ENCODE measurements around the gene USP7.

USP7 gene

DNA sequence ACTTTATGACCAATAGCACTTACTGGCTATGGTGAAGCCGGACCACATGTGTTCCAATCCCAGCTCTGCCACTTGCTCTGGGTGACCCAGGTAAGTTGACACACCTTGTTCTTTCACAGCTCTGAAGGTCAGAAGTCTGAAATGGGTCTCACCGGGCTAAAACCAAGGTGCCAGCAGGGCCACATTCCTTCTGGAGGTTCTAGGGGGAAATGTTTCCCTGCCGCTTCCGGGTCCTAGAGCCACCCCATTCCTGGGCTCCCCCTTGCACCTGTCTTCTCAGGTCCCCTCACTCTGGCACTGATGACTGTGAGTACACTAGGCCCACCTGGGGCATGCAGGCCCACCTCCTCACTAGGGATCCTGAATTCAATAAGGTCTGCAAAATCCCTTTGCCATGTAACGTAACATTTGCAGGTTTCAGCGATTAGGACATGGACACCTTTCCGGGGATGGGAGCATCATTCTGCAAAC, 11.4 kb downstream of the USP7 start:
- DNase-seq (ENCODE audit: low read depth in 3 of 3), result no peak

DNA sequence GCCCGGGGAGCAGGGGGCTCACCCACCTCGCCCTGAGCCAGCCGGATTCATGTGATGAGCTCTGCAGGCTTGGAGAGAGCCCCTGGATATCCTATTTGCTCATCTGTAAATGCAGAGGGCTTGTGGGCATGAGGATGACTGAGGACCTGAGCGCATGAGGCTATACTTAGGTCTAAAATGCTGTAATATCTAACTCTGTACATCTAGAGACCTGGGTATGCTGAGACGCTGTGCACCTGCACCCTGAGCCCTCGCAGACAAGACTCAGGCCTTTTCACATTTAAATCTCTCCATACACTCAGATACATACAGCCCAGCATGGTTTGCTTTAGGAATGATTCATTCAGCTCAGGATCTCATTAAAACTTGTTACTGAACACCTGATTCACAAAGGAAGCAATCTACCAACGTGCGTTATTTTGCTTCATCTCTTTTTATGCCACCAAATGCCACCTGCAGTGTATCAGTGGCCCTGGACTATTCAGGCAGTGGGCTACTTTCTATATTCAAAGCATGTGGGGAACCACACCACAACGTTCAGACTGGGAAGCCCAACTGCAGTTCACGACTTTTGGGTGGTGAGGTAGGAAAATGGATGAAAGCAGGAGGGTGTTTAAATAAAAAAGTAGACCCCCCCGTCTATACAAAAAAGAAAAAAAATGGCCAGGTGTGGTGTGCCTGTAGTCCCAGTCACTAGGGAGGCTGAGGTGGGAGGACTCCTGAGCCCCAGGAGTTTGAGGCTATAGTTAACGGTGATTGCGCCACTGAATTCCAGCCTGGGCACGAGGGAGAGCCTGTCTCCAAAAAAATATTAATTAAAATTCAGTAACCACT, 12.0 kb downstream of the USP7 start:
- DNase-seq (ENCODE audit: low read depth in 3 of 3), result no peak

DNA sequence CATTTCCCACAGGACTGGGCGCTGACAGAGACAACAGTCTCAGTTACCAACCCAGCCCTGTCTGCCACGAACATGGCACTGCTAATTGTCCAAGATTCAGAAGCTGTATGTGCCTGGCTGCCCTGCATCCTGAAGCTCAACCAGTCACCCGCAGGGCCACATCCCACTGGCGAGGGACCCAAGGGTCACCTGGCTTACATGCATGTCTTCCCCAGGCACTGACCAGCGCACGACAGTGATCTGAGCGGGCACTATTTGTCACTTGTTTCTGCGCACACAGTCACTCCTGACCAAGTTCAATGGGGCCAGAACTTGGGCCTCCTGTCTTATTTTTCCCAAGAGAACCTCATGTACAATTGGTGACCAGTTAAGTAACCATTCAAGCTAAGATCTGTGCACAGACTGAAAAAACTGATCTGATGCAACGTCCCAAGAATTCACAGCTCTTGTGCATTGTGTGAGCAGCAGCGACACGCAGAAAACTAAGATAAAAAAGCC, 13.1 kb downstream of the USP7 start:
- no peak for DNase-seq (ENCODE audit: low read depth in 3 of 3)

DNA sequence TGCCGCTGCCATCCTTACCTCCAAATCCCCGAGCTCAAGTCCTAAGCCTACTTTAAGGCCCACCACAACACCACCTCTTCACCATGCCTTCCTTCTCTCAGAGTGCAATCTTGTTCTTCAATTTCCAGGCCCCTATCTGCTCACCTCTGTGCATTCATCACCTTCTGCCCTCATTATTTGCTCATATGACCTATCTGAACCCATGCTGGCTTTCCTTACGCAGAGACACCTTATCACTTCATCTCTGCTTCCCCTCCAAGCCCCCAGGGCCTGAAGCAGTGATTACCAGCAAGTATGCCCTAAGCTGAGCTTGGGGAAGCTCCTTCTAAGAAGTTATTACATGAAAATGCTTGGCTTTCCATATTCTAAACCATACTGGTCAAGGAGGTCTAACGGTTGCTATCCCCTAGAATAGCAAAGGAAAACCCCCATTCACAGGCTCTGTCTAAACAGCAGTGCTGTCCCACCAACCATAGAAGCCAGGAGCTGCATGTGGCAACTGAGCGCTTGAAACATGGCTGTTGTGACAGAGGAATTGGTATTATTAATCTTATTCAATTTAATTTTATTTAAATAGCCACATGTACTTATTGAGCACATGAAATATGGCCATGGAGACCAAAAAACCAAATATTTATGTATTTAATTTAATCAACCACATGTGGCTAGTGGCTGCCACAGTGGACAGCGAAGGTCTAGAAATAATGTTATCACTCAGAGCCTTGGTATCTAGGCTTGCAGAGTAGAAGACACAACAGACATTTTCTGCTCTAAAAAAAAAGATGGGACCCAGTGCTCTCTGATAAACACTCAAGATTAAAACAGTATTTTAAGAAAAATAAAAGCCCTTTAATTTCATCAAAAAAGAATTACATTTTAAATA, 13.9 kb downstream of the USP7 start:
- DNase-seq (ENCODE audit: low read depth in 3 of 3), result no peak

DNA sequence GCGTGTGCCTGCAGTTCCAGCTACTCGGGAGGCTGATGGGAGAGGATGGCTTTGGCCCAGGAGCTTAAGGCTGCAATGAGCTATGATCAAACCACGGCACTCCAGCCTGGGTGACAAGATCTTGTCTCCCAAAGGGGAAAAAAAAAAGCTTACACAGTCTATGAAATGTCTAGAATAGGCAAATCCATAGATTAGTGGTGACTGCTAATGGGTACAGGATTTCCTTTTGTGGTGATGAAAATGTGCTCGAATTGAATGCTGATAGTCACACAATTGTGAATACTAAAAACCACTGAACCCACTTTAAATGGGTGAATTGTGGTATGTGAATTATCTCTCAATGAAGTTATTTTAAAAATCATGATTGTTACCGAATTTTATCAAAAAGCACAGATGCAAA, 14.9 kb downstream of the USP7 start:
- no peak for DNase-seq (ENCODE audit: low read depth in 3 of 3)

DNA sequence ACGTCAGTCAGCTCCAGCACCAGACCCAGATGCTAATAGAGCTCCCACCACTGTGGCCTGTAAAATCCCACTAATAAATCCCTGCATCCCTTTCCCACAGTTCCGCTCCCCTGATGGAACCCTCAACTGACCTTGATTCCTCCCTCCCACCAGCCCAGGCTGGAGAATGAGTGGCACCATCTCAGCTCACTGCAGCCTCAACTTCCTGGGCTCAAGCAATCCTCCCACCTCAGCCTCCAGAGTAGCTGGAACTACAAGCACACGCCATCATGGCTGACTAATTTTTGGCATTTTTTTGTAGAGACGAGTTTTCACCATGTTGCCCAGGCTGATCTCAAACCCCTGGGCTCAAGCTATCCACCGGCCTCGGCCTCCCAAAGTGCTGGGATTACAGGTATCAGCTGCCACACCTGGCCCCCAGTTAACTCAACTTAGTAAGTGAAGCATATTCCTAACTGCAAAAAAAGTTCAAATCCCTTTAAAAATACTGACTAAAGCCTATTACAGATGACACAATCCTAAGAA, 15.6 kb downstream of the USP7 start:
- DNase-seq (ENCODE audit: low read depth in 3 of 3), result no peak

DNA sequence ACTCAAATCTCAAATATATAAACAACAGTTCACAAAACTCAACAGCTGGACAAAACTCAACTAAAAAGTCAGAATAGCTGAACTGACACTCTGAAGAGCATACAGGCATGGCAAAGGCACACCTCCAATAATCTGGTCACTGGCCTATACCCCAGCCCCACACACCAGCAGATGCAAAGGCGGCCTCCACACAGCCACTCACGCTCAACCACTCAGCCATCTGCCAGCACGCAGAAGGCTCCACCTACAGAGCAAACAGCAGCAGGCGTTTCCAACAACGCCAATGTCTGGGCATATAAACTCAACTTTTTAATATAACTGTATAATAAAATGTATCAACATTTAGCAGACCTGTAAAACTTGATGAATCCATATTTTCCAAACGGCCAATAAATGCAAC, 17.2 kb downstream of the USP7 start:
- DNase-seq (ENCODE audit: low read depth in 3 of 3), result no peak

DNA sequence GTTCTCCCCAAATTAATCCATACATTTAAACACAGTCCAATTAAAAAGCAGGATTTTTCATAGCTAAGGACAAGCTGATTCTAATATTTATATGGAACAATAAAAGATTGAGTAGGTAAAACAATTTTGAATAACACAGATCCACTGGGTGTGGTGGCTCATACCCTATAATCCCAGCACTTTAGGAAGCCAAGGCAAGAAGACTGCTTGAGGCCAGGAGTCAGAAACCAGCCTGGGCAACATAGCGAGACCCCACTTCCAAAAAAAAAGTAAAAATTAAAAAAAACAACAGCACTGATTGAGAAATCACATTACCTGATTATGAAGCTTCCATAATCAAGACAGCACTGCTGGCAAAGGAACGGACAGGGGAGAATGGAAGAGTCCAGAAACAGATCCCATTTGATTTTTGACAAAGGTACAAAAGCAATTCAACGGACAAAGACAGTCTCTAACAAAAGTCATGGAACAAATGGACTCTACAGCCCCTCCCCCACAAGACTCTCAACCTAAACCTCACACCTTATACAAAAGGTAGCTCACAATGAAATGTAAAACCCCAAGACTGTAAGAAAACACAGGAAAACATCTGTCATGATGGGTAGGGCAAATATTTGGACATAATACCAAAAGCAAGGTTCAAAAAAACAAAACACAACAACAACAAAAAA, 17.9 kb downstream of the USP7 start:
- no peak for DNase-seq (ENCODE audit: low read depth in 3 of 3)

DNA sequence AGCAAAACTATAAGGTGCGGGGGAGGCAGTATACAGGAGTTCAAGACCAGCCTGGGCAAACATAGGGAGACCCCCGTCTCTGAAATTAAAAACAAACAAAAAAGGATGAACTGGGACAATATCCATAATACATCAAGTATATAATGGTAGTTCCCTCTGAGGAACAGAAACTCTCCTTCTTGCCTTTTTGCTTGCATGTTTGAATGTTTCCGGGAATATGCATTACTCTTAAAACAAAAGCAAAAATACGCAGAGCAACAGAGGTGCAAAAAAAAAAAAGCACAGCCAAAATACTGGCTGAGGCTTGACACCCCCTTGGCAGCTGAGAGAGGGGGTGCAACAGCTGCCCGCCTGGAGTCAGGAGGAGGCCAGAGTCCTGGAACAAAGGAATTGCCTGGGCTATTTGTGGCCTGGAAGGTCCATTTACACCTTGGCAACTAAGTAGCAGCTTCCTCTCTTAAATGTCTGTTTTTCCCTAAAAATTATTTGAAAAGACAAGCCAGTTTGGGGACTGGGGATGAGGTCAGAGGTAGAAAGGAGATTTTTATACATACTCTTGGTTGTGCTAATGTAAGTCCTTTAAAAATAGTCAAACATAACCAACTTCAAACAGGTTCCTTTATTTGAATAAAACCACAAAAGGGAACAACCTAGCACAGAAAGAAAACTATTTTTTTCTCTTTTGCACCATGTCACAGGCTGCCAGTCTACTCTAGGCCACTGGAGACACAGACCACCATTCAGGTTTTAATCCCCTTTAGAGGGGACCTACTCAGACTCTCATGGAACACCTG, 19.5 kb downstream of the USP7 start:
- no peak for DNase-seq (ENCODE audit: low read depth in 3 of 3)

DNA sequence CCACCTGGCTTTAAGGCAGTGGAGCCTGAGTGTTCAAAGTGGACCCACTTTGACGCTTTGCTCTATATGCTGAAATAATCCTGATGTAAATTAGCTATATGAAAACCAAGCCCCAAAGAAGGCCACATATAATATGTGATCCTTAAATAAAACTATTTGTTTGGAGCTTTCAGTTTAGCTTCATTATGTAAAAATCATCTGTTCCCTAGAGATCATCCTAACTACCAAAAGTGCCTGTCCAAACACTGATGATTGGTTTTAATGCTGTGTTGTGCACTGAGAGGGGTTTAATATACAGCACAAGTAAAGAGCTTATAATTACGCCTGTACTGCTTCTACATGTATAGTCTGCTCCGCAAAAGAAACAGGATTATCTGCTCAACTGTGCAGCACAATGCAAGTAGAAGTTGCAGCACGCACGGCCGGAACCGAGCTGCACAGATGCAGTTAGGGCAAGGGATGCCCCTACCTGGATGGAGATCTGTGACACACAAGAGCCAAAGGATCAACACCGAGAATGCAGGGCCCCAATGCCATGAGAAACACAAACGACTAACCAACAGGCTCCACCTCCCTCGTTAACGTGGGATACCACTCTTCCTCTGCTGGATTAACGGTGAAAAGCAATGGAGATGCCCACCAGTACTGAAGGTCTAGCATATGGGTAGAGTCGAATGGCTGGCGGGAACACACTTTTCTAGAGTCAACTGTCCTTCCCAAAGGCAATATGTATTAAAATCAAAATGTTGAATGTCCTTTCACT, 20.5 kb downstream of the USP7 start:
- DNase-seq (ENCODE audit: low read depth in 3 of 3), result no peak

DNA sequence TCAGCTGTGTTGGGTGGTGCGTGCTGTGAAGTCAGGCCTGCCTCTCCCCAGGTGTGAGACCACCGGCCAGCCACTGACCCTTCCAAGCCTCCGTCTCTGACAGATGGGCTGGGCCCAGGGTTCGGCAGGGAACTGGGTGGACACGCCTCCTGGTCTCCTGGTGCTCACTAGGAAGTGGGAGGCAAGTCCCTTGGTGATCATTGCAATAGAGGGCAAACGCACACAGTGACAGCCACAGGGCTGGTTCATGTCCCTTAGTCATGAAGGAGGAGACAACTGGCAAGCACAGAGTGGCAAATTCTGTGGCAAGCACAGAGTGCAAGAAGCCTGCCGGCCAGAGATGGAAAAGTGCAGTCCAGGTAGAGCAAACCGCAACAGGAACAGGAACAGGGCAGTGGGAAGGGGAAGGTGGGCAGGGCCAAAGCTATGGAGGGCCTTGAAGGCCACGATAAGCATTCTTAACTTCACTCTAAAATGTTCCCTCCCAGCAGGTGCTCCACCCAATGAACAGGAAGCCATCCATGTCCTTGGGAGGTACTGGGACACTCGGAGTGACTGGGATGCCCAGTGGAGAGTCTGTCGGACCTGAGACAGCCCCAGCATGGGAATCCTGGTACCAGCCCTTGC, 21.9 kb downstream of the USP7 start:
- no peak for DNase-seq (ENCODE audit: low read depth in 3 of 3)

DNA sequence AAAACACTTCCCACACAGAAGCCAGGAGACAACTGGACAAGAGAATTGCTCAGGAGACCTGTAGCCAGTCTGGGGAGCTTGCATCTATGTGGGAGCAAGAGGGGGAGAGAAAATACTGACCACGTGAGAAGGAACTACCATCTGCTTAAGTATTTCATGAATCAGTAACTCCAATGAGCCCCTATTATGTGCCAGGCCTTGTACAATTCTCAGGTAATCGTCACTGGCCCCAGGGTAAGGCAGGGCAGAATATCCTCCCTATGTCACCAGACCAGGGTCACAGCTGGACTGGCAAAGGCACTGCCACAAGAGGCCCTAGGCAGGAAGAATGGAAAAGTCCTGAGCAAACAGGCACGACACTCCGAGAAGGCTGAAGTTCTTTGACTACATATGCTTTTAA, 25.9 kb downstream of the USP7 start:
- DNase-seq (ENCODE audit: low read depth in 3 of 3), result no peak

DNA sequence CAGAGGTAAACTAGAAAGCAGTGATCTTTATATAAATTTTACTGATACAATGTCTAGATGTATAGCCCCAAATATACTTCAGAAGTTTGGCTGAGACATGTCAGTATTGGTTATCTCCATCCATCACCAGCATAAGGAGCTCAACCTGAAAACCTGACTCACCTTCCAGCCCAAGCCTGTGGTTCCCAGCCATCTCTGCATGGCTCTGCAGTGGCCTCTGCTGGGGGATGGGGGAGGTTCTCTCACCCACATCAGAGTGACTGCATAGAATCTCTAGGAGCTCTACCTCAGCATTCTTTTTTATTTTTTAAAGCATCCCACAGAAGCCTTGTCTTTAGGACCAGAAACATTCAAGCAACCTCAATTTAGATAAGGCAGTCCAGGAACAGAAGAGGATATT, 27.3 kb downstream of the USP7 start:
- DNase-seq (ENCODE audit: low read depth in 3 of 3), result peak; percentile 68 to 81 (median 75)

DNA sequence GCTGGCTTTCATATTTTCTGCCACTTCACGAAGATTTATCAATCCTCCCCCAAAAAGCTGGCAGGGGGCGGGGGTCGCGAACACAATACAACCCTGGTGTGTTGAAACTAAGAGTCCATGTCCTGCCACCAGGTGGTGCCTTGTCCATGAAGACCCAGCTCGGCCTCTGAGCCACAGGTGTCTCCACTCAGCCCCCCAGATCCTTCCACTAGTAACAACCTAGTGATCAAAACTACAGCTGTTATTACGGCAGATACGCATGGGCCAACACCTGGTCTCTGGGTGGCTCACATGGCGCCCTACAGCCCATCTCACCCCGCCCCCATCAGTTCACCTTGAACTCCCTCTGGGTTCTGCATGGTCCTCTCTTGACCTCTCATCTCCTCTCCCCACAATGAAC, 27.7 kb downstream of the USP7 start:
- no peak for DNase-seq (ENCODE audit: low read depth in 3 of 3)

DNA sequence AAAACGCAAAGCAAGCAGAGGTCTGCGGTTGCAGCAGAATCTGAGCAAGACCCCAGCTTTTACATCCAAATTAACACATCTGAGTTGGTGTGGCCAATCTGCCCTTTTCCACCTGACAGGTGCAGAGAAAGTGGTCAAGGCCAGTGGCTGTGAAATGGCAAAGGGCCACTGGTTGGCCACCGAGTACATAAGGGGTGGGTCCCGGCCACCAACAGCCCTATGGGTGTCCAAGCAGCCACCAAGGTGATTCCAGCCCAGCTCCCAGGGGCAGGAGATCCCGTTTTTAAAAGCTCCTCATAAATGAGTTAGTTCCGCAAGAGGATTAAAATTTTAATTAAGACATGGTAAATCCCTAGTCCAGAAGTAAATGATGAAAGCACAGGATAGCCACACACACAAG, 29.1 kb downstream of the USP7 start:
- DNase-seq (ENCODE audit: low read depth in 3 of 3), result no peak

DNA sequence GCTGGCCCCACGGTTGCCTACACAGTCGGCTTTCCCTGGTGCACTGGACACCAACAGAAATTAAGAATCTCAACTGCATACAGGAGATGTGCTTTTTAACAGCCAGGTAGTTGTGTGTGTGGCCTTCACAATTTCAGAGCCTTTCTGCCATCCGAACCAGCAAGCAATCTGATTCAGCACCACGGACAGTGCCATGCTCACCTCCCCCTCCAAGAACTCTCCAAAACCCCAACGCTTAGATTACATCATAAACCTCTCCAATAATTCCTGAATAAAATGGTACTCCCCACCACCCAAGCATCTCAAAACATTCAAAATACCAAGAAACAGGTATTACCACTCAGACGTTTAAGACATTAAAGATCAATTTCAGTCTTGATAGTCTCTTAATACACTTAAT, 31.8 kb downstream of the USP7 start:
- DNase-seq (ENCODE audit: low read depth in 3 of 3), result peak in 1 of 3 donors; percentile 18

DNA sequence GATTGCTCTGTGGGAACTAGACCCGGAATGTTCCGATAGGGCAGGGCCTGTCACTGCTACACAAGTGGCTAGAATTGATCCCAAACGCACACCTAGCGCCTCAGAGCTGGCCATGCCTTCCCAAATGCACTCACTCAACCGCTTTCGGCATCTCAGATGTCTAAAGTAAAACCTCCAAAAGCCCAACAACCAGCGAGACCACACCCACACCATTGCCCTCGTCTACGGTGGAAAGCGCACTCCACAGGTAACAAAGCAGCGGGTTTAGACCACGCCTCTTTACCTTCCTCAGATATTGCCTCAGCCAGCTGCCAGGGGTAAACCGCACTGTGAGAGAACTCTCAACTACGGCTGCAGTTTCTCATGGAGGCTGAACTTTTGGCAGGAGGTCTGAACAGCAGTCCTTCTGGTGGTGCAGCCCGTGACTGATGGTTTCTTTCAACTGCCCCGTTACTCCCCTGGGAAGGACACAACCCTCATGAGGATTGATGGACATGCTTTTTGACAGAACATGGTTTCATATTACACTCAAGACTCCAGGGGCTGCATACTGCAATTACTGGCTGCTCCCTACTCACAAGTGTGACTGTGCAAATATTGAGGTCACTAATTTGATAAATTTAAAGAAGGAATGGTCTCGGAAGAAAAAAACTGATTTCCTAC, 34.5 kb downstream of the USP7 start:
- no peak for DNase-seq (ENCODE audit: low read depth in 3 of 3)

DNA sequence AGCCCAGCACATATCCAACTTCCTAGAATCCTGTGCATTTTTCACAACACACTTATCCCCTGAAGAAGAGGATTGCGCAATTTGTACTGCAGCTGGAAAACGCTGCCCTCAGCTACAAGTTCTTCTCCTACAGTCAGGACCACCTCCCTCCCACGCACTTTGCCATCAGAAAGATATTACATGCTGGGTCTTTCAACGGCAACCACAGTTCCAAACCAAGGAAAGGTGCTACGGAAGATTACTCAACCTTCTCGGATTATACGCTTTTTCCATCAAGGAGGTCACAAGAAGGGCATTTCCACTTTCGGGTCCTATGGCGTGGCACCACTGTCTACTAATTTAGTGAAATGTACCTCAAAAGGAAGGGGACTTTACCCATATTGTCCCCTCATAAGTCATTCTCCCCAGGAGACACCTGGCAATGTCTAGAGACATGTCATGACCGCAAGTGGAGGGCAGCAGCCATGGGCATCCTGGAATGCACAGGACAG, 35.2 kb downstream of the USP7 start:
- peak; percentile 28 to 52 (median 29) for DNase-seq (ENCODE audit: low read depth in 3 of 3)

DNA sequence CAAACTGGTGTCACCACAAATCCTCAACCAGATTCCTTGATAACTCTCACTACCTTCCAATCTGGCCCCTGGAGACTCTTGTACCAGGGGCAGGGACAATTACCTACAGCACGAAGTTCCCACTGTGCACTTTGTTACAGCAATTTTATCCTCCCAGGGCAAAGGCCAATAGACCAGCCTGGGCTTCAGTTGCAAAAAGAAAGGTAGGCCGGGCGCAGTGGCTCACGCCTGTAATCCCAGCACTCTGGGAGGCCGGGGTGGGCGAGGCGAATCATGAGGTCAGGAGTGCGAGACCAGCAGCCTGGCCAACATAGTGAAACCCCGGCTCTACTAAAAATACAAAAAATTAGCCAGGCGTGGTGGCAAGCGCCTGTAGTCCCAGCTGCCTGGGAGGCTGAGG, 36.9 kb downstream of the USP7 start:
- no peak for DNase-seq (ENCODE audit: low read depth in 3 of 3)

Measured in stimulated activated CD4-positive, alpha-beta T cell treated with anti-CD3 and anti-CD28 coated beads, TNF-alpha, amount 100 ng/mL, for 48 hours (primary cell).